GM19025 (cell line): ENCODE results near the gene PGD.
"Not testable (repeated sequence)": the region's sequence is repeated elsewhere in the genome, so short reads cannot be mapped to it uniquely, and the experiment has no call there.

ENCODE experiments used
- ATAC-seq: cut with Tn5 transposase; IDR thresholded peaks from one replicate; pipeline ENCODE4 v1.9.1; 2021; ENCODE audit warnings: mild to moderate bottlenecking, low read depth, moderate library complexity; ENCODE audit not compliant: unreplicated experiment

The PGD gene

GRCh38 chr1:10398734-10399443 lies at the start of gene PGD:
PGD (plus strand) TSS chr1:10399064; CDS start chr1:10399118, 54 bp downstream.
- ATAC-seq, result peak; percentile 93

- ATAC-seq, result no peak
These were observed 45.6 kb upstream of the PGD start for GRCh38 chr1:10353282-10353681.

GRCh38 chr1:10353693-10354092 lies 45.2 kb upstream of the PGD start:
- ATAC-seq, result no peak

DNA sequence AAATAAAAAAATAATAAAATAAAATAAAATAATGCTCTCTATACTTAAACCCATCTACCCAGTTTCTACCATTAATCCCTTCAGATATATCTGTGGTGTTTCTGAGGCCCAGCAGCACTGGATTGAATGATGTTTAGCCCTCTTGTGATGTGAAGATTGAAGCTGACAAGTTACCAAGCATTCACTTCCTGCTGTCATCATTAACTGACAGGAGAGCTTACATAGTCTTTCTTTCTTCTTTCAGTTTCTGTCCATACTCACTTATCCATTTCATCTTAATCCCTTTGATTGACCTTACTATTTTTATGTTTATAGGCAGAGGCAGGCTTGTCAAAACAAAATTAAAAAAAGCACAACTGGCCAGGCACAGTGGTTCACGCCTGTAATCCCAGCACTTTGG lies 38.8 kb upstream of the PGD start:
- ATAC-seq, result no peak

- no peak for ATAC-seq
These were observed 37.3 kb upstream of the PGD start for GRCh38 chr1:10361515-10361914.

DNA sequence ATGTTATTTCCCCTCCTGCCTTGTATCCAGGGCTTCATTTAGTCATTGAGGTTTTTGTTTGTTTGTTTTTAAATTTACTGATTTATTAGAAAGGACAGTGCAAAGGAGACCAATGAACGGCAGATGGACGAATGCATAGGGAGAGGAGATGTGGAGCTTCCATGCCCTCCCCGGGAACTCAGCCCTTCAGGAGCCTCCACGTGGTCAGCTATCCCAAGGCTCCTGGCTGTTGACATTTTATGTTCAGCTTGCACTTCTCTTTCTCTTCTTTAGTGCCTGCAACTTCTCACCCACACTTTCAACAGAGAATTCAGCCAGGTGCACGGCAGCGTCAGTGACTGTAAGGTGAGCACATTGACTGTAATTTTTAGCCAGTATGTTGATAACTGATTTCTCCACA lies 30.7 kb upstream of the PGD start:
- ATAC-seq, result no peak

- ATAC-seq, result no peak
These were observed 24.4 kb upstream of the PGD start for GRCh38 chr1:10374442-10374860.

DNA sequence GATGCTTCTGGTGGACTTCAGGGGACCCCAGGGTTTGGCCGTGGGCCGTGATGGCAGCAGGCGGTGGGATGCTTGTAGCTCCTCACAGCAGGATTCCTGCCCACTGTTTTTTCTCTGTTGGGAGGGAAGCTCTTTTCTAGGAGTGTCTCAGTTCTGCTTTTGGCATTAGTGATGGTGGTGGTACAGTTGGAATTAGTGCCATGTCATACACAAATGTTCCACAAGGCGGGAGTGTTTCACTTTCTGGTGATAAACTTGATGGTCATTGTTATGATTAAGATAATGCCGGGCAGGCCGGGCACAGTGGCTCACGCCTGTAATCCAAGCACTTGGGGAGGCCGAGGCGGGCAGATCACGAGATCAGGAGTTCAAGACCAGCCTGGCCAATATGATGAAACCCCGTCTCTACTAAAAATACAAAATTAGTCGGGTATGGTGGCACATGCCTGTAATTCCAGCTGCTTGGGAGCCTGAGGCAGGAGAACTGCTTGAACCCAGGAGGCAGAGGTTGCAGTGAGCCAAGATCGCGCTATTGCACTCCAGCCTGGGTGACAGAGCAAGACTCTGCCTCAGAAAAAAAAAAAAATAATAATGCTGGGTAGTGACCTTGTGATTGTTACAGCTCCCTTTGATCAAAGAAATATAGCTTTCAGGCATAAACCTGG lies 21.4 kb upstream of the PGD start:
- ATAC-seq, result not testable (repeated sequence)

DNA sequence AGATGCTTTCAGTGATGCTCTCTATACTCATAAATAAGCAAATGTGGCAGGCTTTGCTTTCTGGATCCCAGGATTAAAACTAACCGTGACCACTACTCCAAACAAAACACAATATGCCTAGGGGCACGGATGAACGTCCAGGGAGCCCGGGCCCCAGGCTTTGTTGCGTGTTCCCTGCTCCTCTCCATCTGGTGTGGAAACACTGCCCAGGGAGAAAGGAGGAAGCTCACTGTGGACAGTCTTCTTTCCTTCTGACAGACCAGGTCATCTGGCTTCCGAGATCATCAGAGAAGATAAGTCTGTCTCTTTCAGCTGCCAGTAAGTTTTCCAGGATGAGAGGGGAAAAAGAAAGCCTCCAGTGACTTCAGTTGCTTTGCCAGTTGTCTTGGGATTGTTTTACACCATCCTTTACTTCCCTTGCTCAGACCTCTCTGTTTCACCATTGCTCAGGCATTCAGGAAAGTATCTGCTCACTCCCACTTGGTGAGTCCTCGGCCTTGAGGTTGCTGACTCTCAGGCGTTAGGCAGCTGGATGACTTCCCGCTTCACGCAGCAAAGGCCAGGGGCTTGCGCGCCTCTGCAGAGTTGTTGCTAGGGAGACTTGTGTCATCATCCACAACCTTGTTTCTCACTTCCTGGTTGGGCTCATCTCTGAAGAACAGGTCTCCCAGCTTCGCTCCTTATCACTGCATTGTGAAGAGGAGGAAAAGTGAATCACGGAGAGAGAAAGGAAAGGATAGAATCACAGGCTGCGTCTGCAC lies 20.6 kb upstream of the PGD start:
- no peak for ATAC-seq

DNA sequence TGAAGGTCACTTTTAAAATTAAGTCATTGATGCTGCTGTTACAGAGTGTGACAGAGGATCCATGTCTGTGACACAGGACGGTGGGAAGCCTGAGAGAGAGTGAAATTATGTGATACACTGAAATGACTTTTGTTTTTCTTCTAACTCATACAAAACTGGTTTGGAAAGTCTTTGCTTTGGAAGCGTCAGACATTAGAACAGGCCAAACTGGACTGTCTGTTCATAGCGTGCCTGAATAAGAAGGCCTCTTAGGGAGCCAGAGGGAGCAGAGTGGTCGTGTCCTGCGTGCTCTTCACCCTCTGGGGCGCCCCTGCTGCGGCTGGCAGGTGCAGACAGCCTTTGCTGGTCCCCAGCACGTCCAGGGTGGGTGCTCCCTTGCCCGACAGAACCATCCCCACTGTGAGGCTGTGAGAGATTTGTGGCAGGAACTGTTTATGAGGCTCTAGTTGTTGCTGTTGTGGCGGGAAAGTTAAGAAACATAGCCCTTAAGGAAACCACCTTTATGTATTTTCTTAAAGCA lies 19.7 kb upstream of the PGD start:
- no peak for ATAC-seq

DNA sequence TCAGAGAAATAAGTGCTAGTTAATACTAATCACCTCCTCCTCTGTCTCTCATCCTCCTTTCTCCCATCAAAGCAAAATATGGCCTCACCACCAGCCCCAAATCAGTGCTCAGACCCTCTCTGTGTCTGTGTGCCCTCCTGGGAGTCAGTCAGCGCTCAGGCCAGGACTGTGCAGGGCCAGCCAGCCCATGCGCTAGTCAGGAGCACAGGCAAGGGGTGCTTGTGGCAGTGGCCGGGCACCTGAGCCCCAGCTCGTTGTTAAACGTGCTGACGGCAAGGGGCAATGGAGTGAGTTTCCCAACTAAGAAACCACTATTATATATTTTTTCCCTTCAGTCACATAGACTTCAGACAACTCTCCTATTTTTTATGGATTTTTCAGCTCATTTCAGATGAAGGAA lies 19.2 kb upstream of the PGD start:
- ATAC-seq, result no peak

DNA sequence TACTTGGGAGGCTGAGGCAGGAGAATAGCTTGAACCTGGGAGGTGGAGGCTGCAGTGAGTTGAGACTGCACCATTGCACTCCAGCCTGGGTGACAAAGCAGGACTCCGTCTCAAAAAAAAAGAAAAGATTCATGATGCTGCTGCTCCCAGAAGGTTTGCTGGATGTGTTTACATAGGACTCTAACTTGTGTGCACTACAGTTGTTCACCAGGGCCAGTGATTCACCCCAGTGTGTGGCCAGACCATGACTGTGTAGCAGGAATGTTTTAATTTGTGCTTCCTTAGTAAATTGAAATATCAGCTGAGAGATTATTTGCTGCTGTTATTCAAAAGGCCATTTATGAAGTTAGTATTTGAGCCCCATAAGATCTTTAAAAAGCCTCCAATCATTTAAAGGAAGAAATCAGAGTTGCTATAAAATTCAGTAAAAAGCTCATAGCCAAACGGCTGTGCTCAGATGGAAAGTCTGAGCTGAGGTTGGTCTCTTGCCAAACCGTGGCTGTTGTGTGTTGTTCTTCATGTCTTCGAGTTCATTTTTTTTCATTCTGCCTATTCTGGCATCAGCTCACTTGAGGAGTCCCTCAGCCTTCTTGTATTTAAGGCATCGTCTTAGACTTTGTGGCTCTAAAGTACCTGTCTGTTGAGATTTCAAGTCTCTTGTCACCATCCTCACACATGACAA lies 18.1 kb upstream of the PGD start:
- ATAC-seq, result no peak

DNA sequence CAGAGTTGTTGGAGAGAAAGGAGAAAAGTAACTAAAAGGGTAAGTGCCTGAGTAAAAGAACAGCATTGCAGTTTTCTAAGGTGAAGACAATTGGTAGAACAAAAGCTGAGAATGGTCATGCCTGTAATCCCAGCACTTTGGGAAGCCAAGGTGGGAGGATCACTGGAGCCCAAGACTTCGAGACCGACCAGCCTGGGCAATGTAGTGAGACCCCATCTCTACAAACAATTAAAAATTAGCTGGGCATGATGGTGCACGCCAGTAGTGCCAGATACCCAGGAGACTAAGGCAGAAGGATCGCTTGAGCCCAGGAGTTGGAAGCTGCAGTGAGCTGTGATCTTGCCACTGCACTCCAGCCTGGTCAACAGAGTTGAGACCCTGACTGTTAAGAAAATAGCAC lies 15.2 kb upstream of the PGD start:
- ATAC-seq, result no peak

- ATAC-seq, result no peak
These were observed 14.6 kb upstream of the PGD start for GRCh38 chr1:10384219-10384618.

GRCh38 chr1:10386761-10387676 lies 11.8 kb upstream of the PGD start:
- no peak for ATAC-seq

- no peak for ATAC-seq
These were observed 11.0 kb upstream of the PGD start for GRCh38 chr1:10387677-10388386.

DNA sequence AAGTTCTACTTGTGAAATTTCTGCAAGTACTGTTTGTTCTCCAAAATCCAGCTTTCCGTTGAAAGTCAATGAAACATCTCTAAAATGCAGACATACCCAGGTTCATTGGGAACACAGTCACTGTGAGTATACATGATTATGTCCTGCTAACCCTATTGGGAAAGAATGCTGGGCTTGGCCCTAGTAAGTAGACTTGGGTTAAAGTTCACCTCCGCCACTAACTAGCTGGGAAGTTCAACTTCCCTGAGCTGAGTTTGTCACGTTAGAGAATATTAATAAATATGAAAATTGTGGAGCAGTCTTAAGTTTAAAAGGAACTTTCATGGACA lies 10.5 kb upstream of the PGD start:
- ATAC-seq, result no peak

- no peak for ATAC-seq
These were observed 9.4 kb upstream of the PGD start for GRCh38 chr1:10389271-10389973.

DNA sequence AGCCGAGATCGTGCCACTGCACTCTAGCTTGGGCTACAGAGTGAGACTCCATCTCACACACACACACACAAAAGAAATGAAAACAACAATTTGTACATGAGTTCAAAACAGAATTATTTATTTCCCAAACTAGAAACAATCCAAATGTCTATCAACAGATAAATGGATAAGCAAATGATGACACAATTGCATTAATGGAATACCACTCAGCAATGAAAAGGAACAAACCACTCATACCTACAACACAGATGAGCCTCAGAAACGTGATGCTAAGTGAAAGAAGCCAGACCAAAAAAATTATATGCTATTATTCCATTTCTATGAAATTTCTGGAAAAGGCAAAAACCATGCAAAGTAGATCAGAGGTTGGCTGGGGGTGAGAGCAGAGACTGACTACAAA lies 2.0 kb upstream of the PGD start:
- ATAC-seq, result no peak
